GM20431 (cell line): ENCODE measurements around the gene ATP6V0E2.

ENCODE experiments used
- in situ Hi-C: fragments of 300-500 bp; cut with MseI, MboI; formaldehyde crosslinking; loops from one replicate; pipeline ENCODE4 v1.15.0; 2020; ENCODE audit warnings: low sequenced_read_pairs; ENCODE audit not compliant: unreplicated experiment

Gene ATP6V0E2

GRCh38 chr7:149838224-149838991, 35.4 kb upstream of the ATP6V0E2 start, which contains the start of gene ZNF862:
Gene ZNF862 (plus strand): TSS chr7:149838375. CDS start chr7:149838612, 237 bp downstream.
- in situ Hi-C loops: no loop called here

GRCh38 chr7:149838992-149839408, 34.8 kb upstream of the ATP6V0E2 start:
- in situ Hi-C loops: no loop called here

DNA sequence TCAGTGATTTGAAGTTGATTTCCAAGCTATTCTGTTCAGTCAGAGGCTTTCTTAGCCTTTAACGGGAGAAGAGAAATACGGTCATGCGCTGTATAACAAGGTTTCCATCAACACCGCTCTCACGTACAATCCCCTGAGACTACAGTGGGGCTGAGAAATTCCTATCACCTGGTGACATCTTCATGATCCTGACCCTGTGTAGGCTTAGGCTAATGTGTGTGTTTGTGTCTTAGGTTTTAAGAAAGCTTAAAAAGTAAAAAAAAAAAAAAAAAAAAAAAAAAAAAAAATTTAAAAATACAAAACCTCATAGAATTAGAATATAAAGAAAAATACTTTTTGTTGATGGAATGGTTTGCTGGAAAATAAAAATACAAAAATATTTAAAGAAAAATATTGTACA, 33.8 kb upstream of the ATP6V0E2 start:
- in situ Hi-C loops: no loop called here

DNA sequence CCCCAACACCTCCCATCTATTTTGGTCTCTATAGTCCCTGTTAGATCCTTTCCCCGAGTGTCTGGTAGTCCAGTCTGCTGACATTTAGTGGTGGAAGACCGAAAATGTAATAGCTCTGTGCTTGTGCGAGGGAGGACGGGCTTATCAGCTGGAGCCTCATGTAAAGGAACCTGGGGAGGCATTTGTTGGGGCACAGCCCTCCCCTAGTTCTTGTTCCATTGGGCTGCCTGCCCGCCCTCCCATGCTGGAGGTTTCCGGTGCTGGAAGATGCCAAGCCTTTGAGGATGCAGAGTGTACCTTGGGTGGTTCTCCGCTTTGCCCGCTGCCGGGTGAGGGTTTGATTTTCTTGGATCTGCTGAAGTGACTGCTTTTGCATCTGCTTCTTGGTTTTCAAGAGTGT, 30.2 kb upstream of the ATP6V0E2 start:
- in situ Hi-C loops: no loop called here

DNA sequence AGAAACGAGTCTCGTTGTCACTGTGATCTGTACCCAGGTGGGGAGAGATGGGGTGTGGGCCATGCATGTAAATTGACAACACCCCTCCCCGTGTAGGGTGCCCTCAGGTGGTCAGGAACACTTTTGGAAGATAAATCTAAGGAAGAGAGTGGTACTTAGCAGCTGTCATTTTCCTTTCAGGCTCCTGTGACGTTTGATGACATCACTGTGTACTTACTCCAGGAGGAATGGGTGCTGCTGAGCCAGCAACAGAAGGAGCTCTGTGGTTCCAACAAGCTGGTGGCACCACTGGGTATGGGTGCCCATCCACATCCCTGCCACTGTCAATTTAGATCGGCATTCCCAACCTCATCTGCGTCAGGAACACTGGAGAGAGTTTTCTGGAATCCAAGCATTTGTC, 29.3 kb upstream of the ATP6V0E2 start:
- in situ Hi-C loops: no loop called here

GRCh38 chr7:149845257-149845980, 28.4 kb upstream of the ATP6V0E2 start:
- in situ Hi-C loops: no loop called here

- in situ Hi-C loops: no loop called here
Observed at GRCh38 chr7:149846021-149846420, 27.7 kb upstream of the ATP6V0E2 start.

- in situ Hi-C loops: no loop called here
Observed at GRCh38 chr7:149846436-149847046, 27.2 kb upstream of the ATP6V0E2 start.

DNA sequence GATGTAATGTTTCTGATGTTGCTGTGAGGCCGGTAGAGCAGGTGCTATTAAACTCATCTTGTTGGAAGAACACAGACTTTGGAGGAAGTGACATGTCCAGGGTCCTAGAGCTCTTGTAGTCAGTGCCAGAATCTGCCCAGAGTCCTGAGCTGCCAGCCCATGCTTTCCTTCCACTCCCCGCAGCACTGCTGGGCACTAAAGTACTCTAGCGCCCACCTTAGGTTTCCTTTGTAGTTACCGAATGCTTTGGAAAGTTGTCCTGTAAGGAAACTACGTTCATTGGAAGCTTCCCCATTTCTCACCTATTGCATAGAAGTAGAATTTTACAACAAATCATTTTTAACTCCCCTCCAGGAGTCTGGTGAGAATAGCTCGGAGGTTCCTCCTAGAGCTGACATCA, 24.6 kb upstream of the ATP6V0E2 start:
- in situ Hi-C loops: no loop called here

DNA sequence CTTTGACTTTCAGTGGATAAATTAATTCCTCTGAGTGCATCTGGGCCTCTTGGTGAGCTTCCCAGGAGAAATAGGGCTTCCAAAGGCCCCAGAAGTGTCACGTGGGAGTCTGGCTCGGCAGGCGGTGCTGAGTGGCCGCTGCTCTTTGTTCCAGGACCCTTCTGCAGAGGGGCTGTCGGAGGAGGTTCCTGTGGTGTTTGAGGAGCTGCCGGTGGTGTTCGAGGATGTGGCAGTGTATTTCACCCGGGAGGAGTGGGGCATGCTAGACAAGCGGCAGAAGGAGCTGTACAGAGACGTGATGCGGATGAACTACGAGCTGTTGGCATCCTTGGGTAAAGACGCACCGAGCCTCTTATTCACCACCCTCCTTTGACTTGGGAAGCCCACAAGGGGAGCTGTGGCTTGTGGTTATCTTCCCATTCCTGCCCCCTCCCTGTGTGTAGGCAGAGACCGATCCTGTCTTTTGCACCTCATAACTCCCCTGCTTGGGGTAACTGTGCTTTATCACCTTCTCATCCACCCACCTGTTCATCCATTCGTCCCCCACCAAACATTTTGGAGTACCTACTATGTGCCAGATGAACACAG, 23.7 kb upstream of the ATP6V0E2 start:
- in situ Hi-C loops: no loop called here

DNA sequence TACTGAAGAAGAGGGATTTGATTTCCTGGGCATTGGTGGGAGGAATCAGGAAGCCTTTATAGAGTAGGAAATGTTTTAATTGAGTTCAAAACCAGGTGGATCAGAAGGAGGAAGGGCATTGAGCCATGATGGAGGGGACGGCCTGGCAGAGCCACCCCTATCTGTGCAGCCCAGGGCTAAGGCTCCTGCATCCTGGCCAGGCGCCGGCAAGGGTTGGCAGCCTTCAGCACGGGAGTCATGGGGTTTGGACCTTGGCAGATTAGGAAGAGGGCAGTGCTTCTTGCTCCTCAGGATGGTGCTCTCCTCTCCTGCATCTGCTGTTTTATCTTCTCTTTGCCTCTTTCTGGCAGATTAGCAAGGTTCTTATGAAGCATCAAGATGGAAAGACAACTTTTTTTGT, 23.1 kb upstream of the ATP6V0E2 start:
- in situ Hi-C loops: no loop called here

DNA sequence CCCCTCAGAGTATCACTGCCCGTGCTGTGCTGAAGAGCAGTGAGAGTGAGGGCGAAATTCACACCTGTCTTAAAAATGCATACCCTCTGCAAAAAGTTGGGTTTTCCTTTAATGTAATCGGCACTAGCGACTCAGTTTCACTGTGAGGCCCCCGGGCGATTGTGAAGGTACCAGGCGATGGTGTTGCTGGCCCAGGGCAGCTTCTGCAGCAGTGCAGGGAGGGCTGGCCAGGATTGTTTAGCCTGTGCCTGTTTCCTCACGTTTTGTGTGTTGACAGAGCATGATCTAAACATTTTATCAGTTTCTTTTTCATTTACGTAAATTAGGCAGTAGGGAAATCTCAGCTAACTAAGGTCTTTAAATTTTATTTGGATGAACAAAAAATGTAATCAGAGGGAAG, 22.3 kb upstream of the ATP6V0E2 start:
- in situ Hi-C loops: no loop called here

GRCh38 chr7:149853157-149853556, 20.6 kb upstream of the ATP6V0E2 start:
- in situ Hi-C loops: no loop called here

DNA sequence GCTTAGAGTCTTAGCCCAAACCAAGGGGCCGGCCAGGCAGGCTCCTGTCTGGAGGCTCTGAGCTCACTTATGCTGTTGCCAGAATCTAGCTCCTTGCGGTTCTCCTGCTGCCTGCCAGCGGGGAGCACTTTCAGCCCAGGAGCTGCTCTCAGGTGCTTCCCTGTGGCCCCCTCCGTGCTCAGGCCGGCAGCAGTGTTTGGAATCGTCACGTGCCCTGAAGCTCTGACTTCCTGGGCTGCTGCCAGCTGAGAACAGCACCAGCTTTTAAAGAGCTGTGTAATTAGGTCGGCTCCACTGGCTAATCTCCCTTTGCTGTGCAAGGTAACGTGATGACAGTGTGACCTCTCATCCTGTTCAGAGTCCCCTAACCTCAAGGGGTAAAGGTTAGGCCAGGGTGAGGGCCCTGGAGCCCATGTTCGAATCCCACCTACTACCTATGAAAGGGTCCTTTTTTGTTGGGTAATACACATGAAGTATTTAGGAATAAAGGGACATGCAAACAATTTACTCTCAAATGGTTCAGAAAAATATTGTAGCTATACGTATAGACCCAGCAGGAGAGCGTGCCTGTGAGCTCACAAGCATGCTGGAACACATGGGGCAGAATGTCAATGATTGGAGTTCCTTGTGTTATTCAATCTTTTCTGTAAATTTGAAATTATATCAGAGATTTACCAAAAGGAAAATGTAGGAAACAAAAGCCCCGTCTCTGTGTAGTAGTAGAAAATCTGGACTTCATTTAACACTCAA, 19.0 kb upstream of the ATP6V0E2 start:
- in situ Hi-C loops: no loop called here

DNA sequence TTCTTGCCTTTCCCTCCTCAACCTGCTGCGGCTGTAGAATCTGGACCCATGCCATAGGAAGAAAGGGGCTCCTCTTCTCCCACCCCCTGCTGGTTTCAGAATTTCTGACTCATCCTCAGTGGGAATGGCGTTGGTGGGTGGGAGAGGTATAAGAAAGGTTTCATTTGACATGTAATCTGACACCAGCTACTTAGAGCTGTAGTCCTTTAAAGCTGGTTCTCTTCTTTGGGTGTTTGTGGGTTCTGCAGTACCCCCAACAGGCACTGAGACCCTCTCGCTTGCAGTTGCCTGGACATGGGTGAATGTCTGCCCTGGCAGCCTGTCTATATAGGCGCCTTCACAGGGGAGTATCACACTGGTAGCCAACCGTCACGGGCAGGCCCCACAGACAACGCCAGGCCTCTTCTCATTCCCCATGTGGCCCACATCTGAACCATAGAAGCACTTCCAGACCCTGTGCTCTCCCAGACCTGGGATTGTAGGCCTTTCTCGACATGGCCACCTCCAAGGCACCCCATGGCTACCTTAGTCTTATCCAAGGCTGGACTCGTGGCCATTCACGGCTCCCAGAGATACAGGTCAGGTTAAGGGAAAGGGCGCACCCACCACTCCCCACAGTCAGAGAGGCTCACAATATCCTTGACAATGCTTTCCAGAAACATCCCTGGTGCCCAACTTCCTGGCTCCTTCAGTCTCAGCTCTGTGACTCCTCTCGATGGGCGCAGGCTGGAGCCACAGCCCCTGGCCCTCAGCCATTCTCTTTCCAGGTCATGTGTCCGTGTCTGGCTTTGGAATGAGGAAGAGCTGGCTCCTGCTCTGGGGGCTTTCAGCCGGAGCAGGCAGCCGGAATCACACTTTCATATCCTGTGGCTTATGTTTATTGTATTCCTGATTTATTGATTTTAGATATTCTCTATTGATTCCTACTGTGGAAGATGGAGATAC, 18.1 kb upstream of the ATP6V0E2 start:
- in situ Hi-C loops: no loop called here

GRCh38 chr7:149856583-149856982, 17.2 kb upstream of the ATP6V0E2 start:
- in situ Hi-C loops: no loop called here

GRCh38 chr7:149859369-149859768, 14.4 kb upstream of the ATP6V0E2 start:
- in situ Hi-C loops: no loop called here

DNA sequence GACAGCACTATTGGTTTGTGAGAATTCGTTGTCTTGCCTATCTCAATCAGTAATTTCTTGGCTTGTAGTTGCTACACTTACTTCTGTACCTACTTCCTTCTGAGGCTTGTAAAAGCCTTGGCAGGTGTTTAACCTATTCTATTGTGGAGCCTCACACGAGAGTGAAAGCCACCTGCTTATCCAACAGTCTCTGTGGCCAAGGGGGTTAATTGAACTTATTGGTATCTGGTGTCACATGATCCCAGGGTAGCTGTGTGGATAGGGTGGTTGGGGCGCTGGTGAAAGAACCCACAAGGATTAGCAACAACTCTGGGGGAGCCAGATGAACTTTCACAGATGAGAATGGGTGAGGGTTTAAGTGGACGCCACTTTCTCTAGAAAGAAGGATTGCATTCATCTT, 13.9 kb upstream of the ATP6V0E2 start:
- in situ Hi-C loops: no loop called here
